B cell (primary cell): ENCODE results near the gene LZIC. TPM values are rescaled to one million over a fixed set of nuclear protein-coding genes. Genes with fewer than 3 reads are reported as not detected.

Source experiments
- ATAC-seq: fragments of 200-7000 bp; cut with Tn5 transposase; one replicate; pipeline ENCODE4 v1.10.0; 2021; ENCODE audit warnings: low read depth, mild to moderate bottlenecking, moderate number of reproducible peaks, moderate library complexity
- CTCF ChIA-PET: fragments of 350-600 bp; sonication (Branson Sonifier 250); formaldehyde crosslinking; loops from one replicate; lab custom pipeline; 2021; ENCODE audit warnings: antibody characterized with exemption, inconsistent platforms; lab: Charles Lee
- POLR2A ChIA-PET: fragments of 350-600 bp; sonication (Branson Sonifier 250); formaldehyde crosslinking; loops from one replicate; lab custom pipeline; 2021; ENCODE audit warnings: antibody characterized with exemption; lab: Charles Lee
- DNase-seq: peaks from one replicate; pipeline ENCODE4 v3.0.0; 2013
- H2AFZ ChIP-seq: 2 replicates; pipeline ENCODE4 v1.6.1; 2012; ENCODE audit warnings: mild to moderate bottlenecking, low read depth, low read length; ENCODE audit not compliant: insufficient read depth, poor library complexity, severe bottlenecking
- H3K27ac ChIP-seq, 2 donors: 1 replicate in 1 of 2; 2 replicates in 1 of 2; pipeline ENCODE4 v1.5.1; 2012 to 2013; ENCODE audit warnings: low read length in 2 of 2, mild to moderate bottlenecking in 2 of 2, moderate library complexity in 1 of 2
- H3K27me3 ChIP-seq, 4 experiments: fragments of 200-600 bp in 1 of 4; sonication (generic) in 1 of 4; replicated peaks in 1 of 4; 1 replicate in 2 of 4; 2 replicates in 2 of 4; pipeline versions ENCODE4 v1.6.1 to v1.7.0; 2013 to 2016; ENCODE audit warnings: low read length in 3 of 4, mild to moderate bottlenecking in 2 of 4, mixed read lengths in 1 of 4, moderate library complexity in 1 of 4; ENCODE audit not compliant: insufficient read depth in 4 of 4, control insufficient read depth in 3 of 4; ENCODE audit errors: control extremely low read depth in 1 of 4
- H3K36me3 ChIP-seq, 2 experiments: replicated peaks in 1 of 2; 1 replicate in 1 of 2; 2 replicates in 1 of 2; pipeline versions ENCODE4 v1.6.1 to v1.7.1; 2013; ENCODE audit warnings: low read length in 1 of 2; ENCODE audit not compliant: insufficient read depth in 2 of 2, control insufficient read depth in 1 of 2; ENCODE audit errors: control extremely low read depth in 1 of 2, extremely low read depth in 1 of 2
- H3K4me1 ChIP-seq, 2 donors: fragments of 200-600 bp in 1 of 2; sonication (generic) in 1 of 2; 1 replicate in 1 of 2; 2 replicates in 1 of 2; pipeline versions ENCODE4 v1.5.1 to v1.6.1; 2013 to 2017; ENCODE audit warnings: low read length in 2 of 2; ENCODE audit not compliant: control insufficient read depth in 2 of 2, insufficient read depth in 2 of 2
- H3K4me2 ChIP-seq: replicated peaks from 2 replicates; pipeline ENCODE3; 2012; ENCODE audit warnings: mild to moderate bottlenecking, low read depth, low read length; ENCODE audit not compliant: poor library complexity, severe bottlenecking
- H3K4me3 ChIP-seq, 5 experiments: fragments of 200-600 bp in 1 of 5; sonication (generic) in 1 of 5; 1 replicate in 3 of 5; 2 replicates in 2 of 5; pipeline versions ENCODE4 v1.5.1 to v1.7.0; 2011 to 2016; ENCODE audit warnings: low read length in 4 of 5, mild to moderate bottlenecking in 4 of 5, low read depth in 2 of 5, control low read depth in 1 of 5, moderate library complexity in 1 of 5; ENCODE audit not compliant: insufficient read depth in 1 of 5; ENCODE audit errors: control extremely low read depth in 1 of 5, extremely low read depth in 1 of 5
- H3K79me2 ChIP-seq: fragments of 200-600 bp; sonication (generic); one replicate; pipeline ENCODE4 v1.6.0; 2016; ENCODE audit warnings: low read length; ENCODE audit not compliant: control insufficient read depth, insufficient read depth
- H3K9ac ChIP-seq: fragments of 200-600 bp; sonication (generic); 2 replicates; pipeline ENCODE4 v1.6.1; 2017; ENCODE audit warnings: mild to moderate bottlenecking, low read length, moderate library complexity
- H3K9me3 ChIP-seq, 3 donors: one replicate each; pipeline versions ENCODE4 v1.6.1 to v1.7.1; 2013; ENCODE audit warnings: low read length in 2 of 3; ENCODE audit not compliant: control insufficient read depth in 2 of 3, insufficient read depth in 1 of 3; ENCODE audit errors: control extremely low read depth in 1 of 3
- H4K20me1 ChIP-seq: 2 replicates; pipeline ENCODE4 v1.6.0; 2012; ENCODE audit warnings: mild to moderate bottlenecking, low read length; ENCODE audit not compliant: insufficient read depth, control insufficient read depth, poor library complexity, severe bottlenecking
- H3K27ac Mint-ChIP-seq: one replicate; pipeline ENCODE4 v1.8.0; 2021; ENCODE audit warnings: mixed read lengths
- H3K27me3 Mint-ChIP-seq: one replicate; pipeline ENCODE4 v1.8.0; 2021; ENCODE audit warnings: mixed read lengths
- H3K4me1 Mint-ChIP-seq: one replicate; pipeline ENCODE4 v1.8.0; 2021; ENCODE audit warnings: mixed read lengths
- H3K4me3 Mint-ChIP-seq: one replicate; pipeline ENCODE4 v1.8.0; 2021; ENCODE audit warnings: mixed read lengths
- H3K9me3 Mint-ChIP-seq: one replicate; pipeline ENCODE4 v1.8.0; 2022; ENCODE audit warnings: mixed read lengths; ENCODE audit not compliant: insufficient read depth
- CTCF ChIP-seq: fragments of 200-600 bp; IDR thresholded peaks from one replicate; pipeline ENCODE4 v1.8.0; 2022; ENCODE audit warnings: antibody characterized with exemption, mild to moderate bottlenecking
- EZH2 ChIP-seq: IDR thresholded peaks from 2 replicates; pipeline ENCODE4 v1.6.1; 2012; ENCODE audit warnings: borderline replicate concordance, low read depth, mild to moderate bottlenecking, moderate library complexity, low read length; ENCODE audit not compliant: insufficient read depth, poor library complexity, severe bottlenecking
- WGBS: methylation state at CpG from one replicate; pipeline ENCODE4 v1.1.5; 2013; ENCODE audit warnings: missing lambda C conversion rate; ENCODE audit not compliant: insufficient coverage; 5-methylcytosine and 5-hydroxymethylcytosine counted together
- intact Hi-C: fragments of 100-400 bp; cut with micrococcal nuclease; formaldehyde crosslinking; loops from one replicate; pipeline ENCODE4 v1.10.0; 2022
- polyA plus RNA-seq: library from polyadenylated mRNA; depleted of rRNA; stranded (reverse); fragments of >200 nt; gene quantifications from 2 replicates; pipeline ENCODE4 v1.2.3, GENCODE V29; 2012
- total RNA-seq, 2 donors: library from RNA; stranded (reverse); fragments of 120-200 nt in 1 of 2; gene quantifications; 1 replicate in 1 of 2; 2 replicates in 1 of 2; pipeline versions ENCODE4 v1.2.3 to v1.2.4, GENCODE V29; 2013 to 2022

Gene LZIC
- total and polyA plus RNA-seq, 2 donors (not counting 1 experiment from before 2014, with no cell fraction given), result 6.2 to 26.0 TPM

DNA sequence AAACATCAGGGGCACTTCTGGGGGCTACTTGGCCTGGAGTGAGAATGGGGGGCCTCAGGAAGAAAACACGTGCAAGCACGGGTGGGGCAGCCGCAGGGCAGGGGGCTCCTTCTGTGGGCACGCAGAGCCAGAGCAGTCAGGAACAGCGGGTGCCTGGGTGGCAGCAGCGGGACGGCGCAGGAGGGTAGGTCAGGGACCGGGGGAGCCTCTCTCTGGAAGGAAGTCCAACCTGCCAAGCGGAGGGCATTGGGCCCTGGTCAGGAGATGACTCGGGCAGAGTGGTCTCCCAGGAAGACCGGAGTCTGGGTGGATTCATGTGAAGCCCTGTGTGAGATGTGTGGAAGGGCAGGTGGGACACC lies 60.3 kb downstream of the LZIC start:
- TF ChIP-seq EZH2 (no peak), CTCF (no peak)

GRCh38 chr1:9882296-9882944 lies 60.8 kb downstream of the LZIC start:
- 74% methylated on average over 12 of the region's 12 CpGs for WGBS
- no peak overlapping the region for H3K4me3 ChIP-seq
- H3K9me3 ChIP-seq, result no peaks in the 10 kb centered on the region
- Mint-ChIP-seq H3K9me3 (no peaks in the 10 kb centered on the region), H3K27me3 (no peaks in the 10 kb centered on the region), H3K27ac (no peak overlapping the region), H3K4me1 (peaks cover 2% of the 10 kb centered on the region), H3K4me3 (no peak overlapping the region)
- intact Hi-C loops, result no loop called here
- no peaks in the 10 kb centered on the region for H3K27me3 ChIP-seq
- H3K4me2 ChIP-seq, result no peak overlapping the region
- H3K27ac ChIP-seq, result no peak overlapping the region
- DNase-seq (no peak), ATAC-seq (no peak)
- TF ChIP-seq CTCF (no peak), EZH2 (no peak)
- H3K79me2 ChIP-seq, result peaks cover 6% of the 10 kb centered on the region
- no peaks in the 10 kb centered on the region for H3K4me1 ChIP-seq
- no peak overlapping the region for H3K9ac ChIP-seq
- H3K36me3 ChIP-seq, result no peaks in the 10 kb centered on the region
- no peak overlapping the region for H2AFZ ChIP-seq
- ChIA-PET POLR2A (no interaction called here), CTCF (interaction anchor here (1.4 kb wide), 1 partner anchor 266 kb away, joined by 4 read pairs; no protein-coding TSS in a partner anchor)
- peaks cover 6% of the 10 kb centered on the region for H4K20me1 ChIP-seq

More for the DNA sequence above, 60.3 kb downstream of the LZIC start:
- H3K27me3 ChIP-seq, result no peaks in the 10 kb centered on the region
- DNase-seq, result no peak
- H3K4me1 ChIP-seq, result no peaks in the 10 kb centered on the region
- WGBS, result 93% methylated on average over 10 of the region's 12 CpGs
- POLR2A ChIA-PET, result no interaction called here
- no peak overlapping the region for H2AFZ ChIP-seq
- Mint-ChIP-seq H3K9me3 (no peaks in the 10 kb centered on the region), H3K27ac (no peak overlapping the region), H3K4me3 (no peak overlapping the region), H3K27me3 (no peaks in the 10 kb centered on the region), H3K4me1 (peaks cover 2% of the 10 kb centered on the region)
- no peak overlapping the region for H3K4me3 ChIP-seq
- H4K20me1 ChIP-seq, result peaks cover 6% of the 10 kb centered on the region
- no peak overlapping the region for H3K27ac ChIP-seq
- intact Hi-C loops, result no loop called here
- H3K4me2 ChIP-seq, result no peak overlapping the region
- CTCF ChIA-PET, result interaction anchor here (1.4 kb wide), 1 partner anchor 267 kb away, joined by 4 read pairs; no protein-coding TSS in a partner anchor
- H3K9me3 ChIP-seq, result no peaks in the 10 kb centered on the region
- H3K79me2 ChIP-seq, result peaks cover 6% of the 10 kb centered on the region
- ATAC-seq, result no peak
- H3K9ac ChIP-seq, result no peak overlapping the region
- H3K36me3 ChIP-seq, result no peaks in the 10 kb centered on the region
